Measurements from ENCODE around the gene OBSCN.

Gene OBSCN

GRCh38 chr1:228368801-228369607 is 161.2 kb downstream of the OBSCN start:
- TF ChIP-seq CTCF (IDR thresholded peaks at IDR 0.05) (no peak), ZFX (IDR thresholded peaks at IDR 0.05; ENCODE audit: borderline replicate concordance) (no peak)
- no peak overlapping the region for H3K27ac ChIP-seq

- H3K27ac ChIP-seq, result no peak overlapping the region
- no peak for TF ChIP-seq ZFX (IDR thresholded peaks at IDR 0.05; ENCODE audit: borderline replicate concordance)
- no peak for TF ChIP-seq CTCF (IDR thresholded peaks at IDR 0.05)
Measured at GRCh38 chr1:228369608-228370438, 162.0 kb downstream of the OBSCN start.

GRCh38 chr1:228370439-228370940 is 162.6 kb downstream of the OBSCN start:
- H3K27ac ChIP-seq, result no peak overlapping the region
- no peak for TF ChIP-seq CTCF (IDR thresholded peaks at IDR 0.05)
- no peak for TF ChIP-seq ZFX (IDR thresholded peaks at IDR 0.05; ENCODE audit: borderline replicate concordance)

- no peak overlapping the region for H3K27ac ChIP-seq
- TF ChIP-seq CTCF (IDR thresholded peaks at IDR 0.05) (no peak), ZFX (IDR thresholded peaks at IDR 0.05; ENCODE audit: borderline replicate concordance) (no peak)
Measured at GRCh38 chr1:228370941-228371740, 163.3 kb downstream of the OBSCN start.

- H3K27ac ChIP-seq, result no peak overlapping the region
- TF ChIP-seq CTCF (IDR thresholded peaks at IDR 0.05) (no peak), ZFX (IDR thresholded peaks at IDR 0.05; ENCODE audit: borderline replicate concordance) (no peak)
Measured at GRCh38 chr1:228371741-228372182, 163.9 kb downstream of the OBSCN start.

GRCh38 chr1:228372183-228373003 is 164.5 kb downstream of the OBSCN start:
- no peak for TF ChIP-seq ZFX (IDR thresholded peaks at IDR 0.05; ENCODE audit: borderline replicate concordance)
- TF ChIP-seq CTCF (IDR thresholded peaks at IDR 0.05), result no peak
- H3K27ac ChIP-seq, result no peak overlapping the region

Data from 22Rv1 (cell line).